Panc1 (cell line): ENCODE measurements around the gene IYD.

Experiments
- CTCF ChIP-seq: fragments of 450-650 bp; IDR thresholded peaks from 2 replicates; pipeline ENCODE4 v1.5.1; 2017; ENCODE audit warnings: mild to moderate bottlenecking
- POLR2AphosphoS5 ChIP-seq: IDR thresholded peaks from 2 replicates; pipeline ENCODE4 v1.6.1; 2012; ENCODE audit warnings: mild to moderate bottlenecking, low read depth, low read length, moderate library complexity
- REST ChIP-seq, 2 experiments: IDR thresholded peaks; 2 replicates each; pipeline ENCODE4 v1.6.1; 2011 to 2012; ENCODE audit warnings: low read depth in 2 of 2, control low read depth in 1 of 2, low read length in 1 of 2, mild to moderate bottlenecking in 1 of 2, moderate library complexity in 1 of 2; ENCODE audit not compliant: insufficient read depth in 1 of 2
- SIN3A ChIP-seq: IDR thresholded peaks from 2 replicates; pipeline ENCODE4 v1.6.1; 2012; ENCODE audit warnings: low read depth, mild to moderate bottlenecking, low read length, moderate library complexity, borderline replicate concordance; ENCODE audit not compliant: insufficient read depth
- TCF7L2 ChIP-seq: IDR thresholded peaks from 2 replicates; pipeline ENCODE4 v1.6.1; 2011; ENCODE audit warnings: mild to moderate bottlenecking, low read depth, low read length, inconsistent platforms

GRCh38 chr6:150327117-150327774 lies 41.6 kb upstream of the IYD start:
- no peak for TF ChIP-seq CTCF
- TF ChIP-seq REST (IDR thresholded peaks at IDR 0.05; ENCODE audit: insufficient read depth in 1 of 2, low read depth in 2 of 2, low read length in 1 of 2) = no peak
- no peak for TF ChIP-seq POLR2AphosphoS5
- no peak for TF ChIP-seq SIN3A
- TF ChIP-seq TCF7L2 = no peak
